Measurements from ENCODE around the gene AFF2.

DNA sequence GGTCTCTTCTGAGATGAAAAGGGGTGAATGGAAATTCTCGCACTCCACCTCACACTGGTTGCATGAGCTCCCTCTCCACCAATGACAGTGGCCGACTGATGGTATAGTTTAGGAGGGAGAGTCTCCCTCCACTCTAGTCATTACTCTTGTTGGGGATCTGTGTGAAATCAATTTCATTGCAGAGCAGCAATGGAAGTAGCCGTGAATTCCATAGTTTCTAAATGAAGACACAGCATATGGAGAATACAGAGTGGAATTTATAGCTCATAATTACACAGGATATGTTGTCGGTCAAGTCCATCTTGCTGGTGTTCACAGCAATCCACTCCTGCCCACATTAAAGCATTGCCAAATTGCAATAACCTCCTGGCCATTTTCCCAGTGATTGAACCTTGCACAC lies 426.0 kb downstream of the AFF2 start:
- TF ChIP-seq EZH2 (IDR thresholded peaks at IDR 0.05) (no peak), CEBPB (IDR thresholded peaks at IDR 0.05; ENCODE audit: low read depth) (no peak), ZFX (IDR thresholded peaks at IDR 0.05) (no peak), POLR2AphosphoS5 (IDR thresholded peaks at IDR 0.05; ENCODE audit: low read depth, low read length) (no peak), SIN3A (IDR thresholded peaks at IDR 0.05; ENCODE audit: low read depth) (no peak), ELF1 (IDR thresholded peaks at IDR 0.05; ENCODE audit: borderline replicate concordance, low read depth) (no peak), POLR2A (IDR thresholded peaks at IDR 0.05; ENCODE audit: borderline replicate concordance, extremely low read depth, insufficient read depth, insufficient read length) (no peak), SP1 (IDR thresholded peaks at IDR 0.05; ENCODE audit: low read depth) (no peak), YY1 (IDR thresholded peaks at IDR 0.05; ENCODE audit: extremely low read depth, insufficient replicate concordance, low read depth, low read length) (no peak)
- TF ChIP-seq, protein P1, sequence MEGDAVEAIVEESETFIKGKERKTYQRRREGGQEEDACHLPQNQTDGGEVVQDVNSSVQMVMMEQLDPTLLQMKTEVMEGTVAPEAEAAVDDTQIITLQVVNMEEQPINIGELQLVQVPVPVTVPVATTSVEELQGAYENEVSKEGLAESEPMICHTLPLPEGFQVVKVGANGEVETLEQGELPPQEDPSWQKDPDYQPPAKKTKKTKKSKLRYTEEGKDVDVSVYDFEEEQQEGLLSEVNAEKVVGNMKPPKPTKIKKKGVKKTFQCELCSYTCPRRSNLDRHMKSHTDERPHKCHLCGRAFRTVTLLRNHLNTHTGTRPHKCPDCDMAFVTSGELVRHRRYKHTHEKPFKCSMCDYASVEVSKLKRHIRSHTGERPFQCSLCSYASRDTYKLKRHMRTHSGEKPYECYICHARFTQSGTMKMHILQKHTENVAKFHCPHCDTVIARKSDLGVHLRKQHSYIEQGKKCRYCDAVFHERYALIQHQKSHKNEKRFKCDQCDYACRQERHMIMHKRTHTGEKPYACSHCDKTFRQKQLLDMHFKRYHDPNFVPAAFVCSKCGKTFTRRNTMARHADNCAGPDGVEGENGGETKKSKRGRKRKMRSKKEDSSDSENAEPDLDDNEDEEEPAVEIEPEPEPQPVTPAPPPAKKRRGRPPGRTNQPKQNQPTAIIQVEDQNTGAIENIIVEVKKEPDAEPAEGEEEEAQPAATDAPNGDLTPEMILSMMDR (IDR thresholded peaks at IDR 0.05 in 2 of 3, conservative IDR thresholded peaks at IDR 0.05 in 1 of 3; ENCODE audit: borderline replicate concordance in 1 of 3, insufficient read depth in 1 of 3, low read depth in 2 of 3, low read length in 2 of 3), result no peak
- TF ChIP-seq, protein P2, sequence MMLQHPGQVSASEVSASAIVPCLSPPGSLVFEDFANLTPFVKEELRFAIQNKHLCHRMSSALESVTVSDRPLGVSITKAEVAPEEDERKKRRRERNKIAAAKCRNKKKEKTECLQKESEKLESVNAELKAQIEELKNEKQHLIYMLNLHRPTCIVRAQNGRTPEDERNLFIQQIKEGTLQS (IDR thresholded peaks at IDR 0.05), result no peak
- TF ChIP-seq, protein P3, sequence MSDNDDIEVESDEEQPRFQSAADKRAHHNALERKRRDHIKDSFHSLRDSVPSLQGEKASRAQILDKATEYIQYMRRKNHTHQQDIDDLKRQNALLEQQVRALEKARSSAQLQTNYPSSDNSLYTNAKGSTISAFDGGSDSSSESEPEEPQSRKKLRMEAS (IDR thresholded peaks at IDR 0.05), result no peak
- TF ChIP-seq, protein P4, sequence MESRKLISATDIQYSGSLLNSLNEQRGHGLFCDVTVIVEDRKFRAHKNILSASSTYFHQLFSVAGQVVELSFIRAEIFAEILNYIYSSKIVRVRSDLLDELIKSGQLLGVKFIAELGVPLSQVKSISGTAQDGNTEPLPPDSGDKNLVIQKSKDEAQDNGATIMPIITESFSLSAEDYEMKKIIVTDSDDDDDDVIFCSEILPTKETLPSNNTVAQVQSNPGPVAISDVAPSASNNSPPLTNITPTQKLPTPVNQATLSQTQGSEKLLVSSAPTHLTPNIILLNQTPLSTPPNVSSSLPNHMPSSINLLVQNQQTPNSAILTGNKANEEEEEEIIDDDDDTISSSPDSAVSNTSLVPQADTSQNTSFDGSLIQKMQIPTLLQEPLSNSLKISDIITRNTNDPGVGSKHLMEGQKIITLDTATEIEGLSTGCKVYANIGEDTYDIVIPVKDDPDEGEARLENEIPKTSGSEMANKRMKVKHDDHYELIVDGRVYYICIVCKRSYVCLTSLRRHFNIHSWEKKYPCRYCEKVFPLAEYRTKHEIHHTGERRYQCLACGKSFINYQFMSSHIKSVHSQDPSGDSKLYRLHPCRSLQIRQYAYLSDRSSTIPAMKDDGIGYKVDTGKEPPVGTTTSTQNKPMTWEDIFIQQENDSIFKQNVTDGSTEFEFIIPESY (IDR thresholded peaks at IDR 0.05; ENCODE audit: extremely low read depth, insufficient replicate concordance, low read length), result no peak

All from HCT116 (cell line).